Endothelial cell of hepatic sinusoid (primary cell): Measurements from ENCODE around the gene BAG2.

Source experiments
- in situ Hi-C: cut with HindIII; loops from 2 replicates; pipeline ENCODE4 v1.10.0; 2017; ENCODE audit warnings: low sequenced_read_pairs

The BAG2 gene

GRCh38 chr6:57173886-57174510 is 1.9 kb downstream of the BAG2 start:
- in situ Hi-C loops, result no loop called here

- in situ Hi-C loops, result no loop called here
These were observed 2.4 kb downstream of the BAG2 start for GRCh38 chr6:57174511-57174907.

- in situ Hi-C loops, result no loop called here
These were observed 5.6 kb downstream of the BAG2 start for GRCh38 chr6:57177545-57178265.

- in situ Hi-C loops, result no loop called here
These were observed 8.5 kb downstream of the BAG2 start for GRCh38 chr6:57180596-57180995.

- in situ Hi-C loops, result no loop called here
These were observed 9.9 kb downstream of the BAG2 start for GRCh38 chr6:57182017-57182432.

GRCh38 chr6:57183336-57183735 is 11.2 kb downstream of the BAG2 start:
- in situ Hi-C loops, result no loop called here

GRCh38 chr6:57190140-57190539 is 18.0 kb downstream of the BAG2 start:
- in situ Hi-C loops, result loop anchor here (5.0 kb wide), 1 partner anchor 77 kb away; no protein-coding TSS in a partner anchor

- in situ Hi-C loops, result loop anchor here (5.0 kb wide), 1 partner anchor 74 kb away; no protein-coding TSS in a partner anchor
These were observed 21.1 kb downstream of the BAG2 start for GRCh38 chr6:57193177-57193576.

- in situ Hi-C loops, result no loop called here
These were observed 23.3 kb downstream of the BAG2 start for GRCh38 chr6:57195457-57195856.

- in situ Hi-C loops, result no loop called here
These were observed 27.0 kb downstream of the BAG2 start for GRCh38 chr6:57198926-57199636.

GRCh38 chr6:57201718-57202117 is 29.6 kb downstream of the BAG2 start:
- in situ Hi-C loops, result loop anchor here (10.0 kb wide), 1 partner anchor 113 kb away; the partner anchor contains the start of gene PRIM2

- in situ Hi-C loops, result loop anchor here (10.0 kb wide), 1 partner anchor 109 kb away; the partner anchor contains the start of gene PRIM2
These were observed 33.6 kb downstream of the BAG2 start for GRCh38 chr6:57205550-57206328.

GRCh38 chr6:57207141-57207540 is 35.0 kb downstream of the BAG2 start:
- in situ Hi-C loops, result loop anchor here (10.0 kb wide), 1 partner anchor 108 kb away; the partner anchor contains the start of gene PRIM2

- in situ Hi-C loops, result loop anchor here (10.0 kb wide), 1 partner anchor 107 kb away; the partner anchor contains the start of gene PRIM2
These were observed 35.7 kb downstream of the BAG2 start for GRCh38 chr6:57207872-57208271.

GRCh38 chr6:57209030-57209429 is 36.9 kb downstream of the BAG2 start:
- in situ Hi-C loops, result loop anchor here (10.0 kb wide), 1 partner anchor 106 kb away; the partner anchor contains the start of gene PRIM2

- in situ Hi-C loops, result no loop called here
These were observed 37.9 kb downstream of the BAG2 start for GRCh38 chr6:57210060-57210459.

- in situ Hi-C loops, result no loop called here
These were observed 43.1 kb downstream of the BAG2 start for GRCh38 chr6:57215260-57215659.

GRCh38 chr6:57216235-57217101 is 44.3 kb downstream of the BAG2 start:
- in situ Hi-C loops, result no loop called here

- in situ Hi-C loops, result no loop called here
These were observed 45.1 kb downstream of the BAG2 start for GRCh38 chr6:57217270-57217669.
